HepG2 (cell line): ENCODE data around the gene RTF1. TPM values are rescaled to one million over a fixed set of nuclear protein-coding genes. Genes with fewer than 3 reads are reported as not detected.

Experiments used
- ATAC-seq: fragments of 200-7000 bp; cut with Tn5 transposase; 3 replicates; pipeline ENCODE4 v1.9.1; 2020; ENCODE audit warnings: mild to moderate bottlenecking, moderate library complexity
- BruUV-seq: library from RNA; stranded (reverse); fragments of 400-500 nt; replicated peaks from 2 replicates; lab custom pipeline; 2021; lab: Mats Ljungman, UMichigan
- CTCF ChIA-PET: fragments of 300-600 bp; formaldehyde crosslinking; extraction: SDS; loops from one replicate; lab custom pipeline; 2021; ENCODE audit warnings: low total read pairs, inconsistent platforms, low intra/inter-chr PET ratio; lab: Yijun Ruan, JAX
- POLR2A ChIA-PET: fragments of 350-600 bp; sonication (Branson Sonifier 250); formaldehyde crosslinking; loops from one replicate; lab custom pipeline; 2020; ENCODE audit warnings: antibody characterized with exemption, inconsistent platforms; lab: Yijun Ruan, JAX
- DNase-seq: peaks from one replicate; pipeline ENCODE4 v3.0.0-alpha.2; 2015; ENCODE audit warnings: low spot score
- FAIRE-seq: peaks from 3 replicates; lab custom pipeline; 2011; peaks lifted over from hg19 to GRCh38; lab: Jason Lieb, UNC
- H2AFZ ChIP-seq: one replicate; pipeline ENCODE4 v1.6.1; 2011; ENCODE audit warnings: low read length, inconsistent platforms
- H3K27ac ChIP-seq: fragments of 300-600 bp; 3 replicates; pipeline ENCODE4 v1.8.0; 2011; ENCODE audit warnings: mixed run types, mild to moderate bottlenecking, mixed read lengths, low read length, inconsistent platforms; ENCODE audit not compliant: insufficient read depth; ENCODE audit errors: extremely low read length
- H3K27me3 ChIP-seq, 2 experiments: fragments of 200-600 bp in 1 of 2; 2 replicates in 1 of 2; 3 replicates in 1 of 2; pipeline versions ENCODE4 v1.6.0 to v1.8.0; 2011; ENCODE audit warnings: low read length in 2 of 2, mild to moderate bottlenecking in 2 of 2, moderate library complexity in 2 of 2, inconsistent platforms in 1 of 2; ENCODE audit not compliant: insufficient read depth in 2 of 2, control insufficient read depth in 1 of 2
- H3K36me3 ChIP-seq, 2 experiments: fragments of 200-600 bp in 1 of 2; replicated peaks in 1 of 2; 2 replicates in 1 of 2; 3 replicates in 1 of 2; pipeline versions ENCODE4 v1.5.1 to v1.8.0; 2011; ENCODE audit warnings: low read length in 2 of 2, inconsistent platforms in 1 of 2; ENCODE audit not compliant: insufficient read depth in 2 of 2, control insufficient read depth in 1 of 2
- H3K4me1 ChIP-seq: 2 replicates; pipeline ENCODE4 v1.5.1; 2012; ENCODE audit warnings: low read length, inconsistent platforms; ENCODE audit not compliant: insufficient read depth
- H3K4me2 ChIP-seq: 2 replicates; pipeline ENCODE4 v1.6.0; 2011; ENCODE audit warnings: low read depth, low read length, inconsistent platforms
- H3K4me3 ChIP-seq, 3 experiments: fragments of 200-600 bp in 1 of 3; sonication (generic), shearing (Covaris generic) in 1 of 3; replicated peaks in 1 of 3; 2 replicates each; pipeline ENCODE4 v1.5.1; 2011 to 2016; ENCODE audit warnings: low read length in 3 of 3, inconsistent platforms in 2 of 3, low read depth in 2 of 3, mild to moderate bottlenecking in 2 of 3, control low read depth in 1 of 3, mixed read lengths in 1 of 3; ENCODE audit not compliant: insufficient read depth in 1 of 3
- H3K79me2 ChIP-seq: one replicate; pipeline ENCODE4 v1.6.1; 2011; ENCODE audit warnings: low read length, inconsistent platforms; ENCODE audit not compliant: insufficient read depth
- H3K9ac ChIP-seq: 2 replicates; pipeline ENCODE4 v1.6.0; 2011; ENCODE audit warnings: mild to moderate bottlenecking, low read depth, low read length, inconsistent platforms; ENCODE audit not compliant: insufficient read depth
- H3K9me3 ChIP-seq: 2 replicates; pipeline ENCODE4 v1.5.1; 2012; ENCODE audit warnings: mild to moderate bottlenecking, low read length
- H4K20me1 ChIP-seq: 2 replicates; pipeline ENCODE4 v1.6.0; 2011; ENCODE audit warnings: inconsistent platforms, mild to moderate bottlenecking, low read length, moderate library complexity; ENCODE audit not compliant: insufficient read depth
- SMAD9 ChIP-seq: sonication (generic); formaldehyde crosslinking; IDR thresholded peaks from 2 replicates; pipeline ENCODE4 v1.5.1; 2020; ENCODE audit warnings: mild to moderate bottlenecking, missing genetic modification reagents
- ZNF7 ChIP-seq: IDR thresholded peaks from 2 replicates; pipeline ENCODE4 v1.6.1; 2016; ENCODE audit warnings: missing biosample characterization, missing genetic modification reagents
- ZNF883 ChIP-seq: sonication (generic); formaldehyde crosslinking; IDR thresholded peaks from 2 replicates; pipeline ENCODE4 v1.5.1; 2020; ENCODE audit warnings: mild to moderate bottlenecking, missing genetic modification reagents; ENCODE audit errors: not compliant biosample characterization
- WGBS: methylation state at CpG from one replicate; pipeline ENCODE4 v1.1.6; 2017; ENCODE audit warnings: low lambda C conversion rate; 5-methylcytosine and 5-hydroxymethylcytosine counted together
- in situ Hi-C: cut with HindIII; loops from 2 replicates; pipeline ENCODE4 v1.10.0; 2017; ENCODE audit warnings: low pct_unique_long_range_greater_than_20kb; ENCODE audit not compliant: extremely low pct_ligation_motif_present
- intact Hi-C: fragments of 100-400 bp; cut with micrococcal nuclease; formaldehyde crosslinking; loops from one replicate; pipeline ENCODE4 v1.10.0; 2022; ENCODE audit not compliant: unreplicated experiment
- polyA plus RNA-seq, 8 experiments: library from polyadenylated mRNA; depleted of rRNA in 3 of 8; stranded (reverse) in 7 of 8; unstranded in 1 of 8; fragments of >200 nt; fragmentation: Illumina TruSeq in 4 of 8; extraction: Trizol in 4 of 8; gene quantifications; 2 replicates each; pipeline versions ENCODE4 v1.2.1 to v1.2.3, GENCODE V29; 2011 to 2016; ENCODE audit warnings: low read depth in 4 of 8, missing spikeins in 1 of 8, mixed read lengths in 1 of 8; ENCODE audit not compliant: insufficient read depth in 1 of 8
- total RNA-seq, 5 experiments: library from RNA; depleted of rRNA; stranded (reverse); fragments of >200 nt; fragmentation: Illumina TruSeq; extraction: Trizol; gene quantifications; 2 replicates each; pipeline ENCODE4 v1.2.3, GENCODE V29; 2016; ENCODE audit warnings: low read depth in 1 of 5
- TF ChIP-seq, protein P1 (sequence below): sonication (generic); formaldehyde crosslinking; IDR thresholded peaks from 2 replicates; pipeline ENCODE4 v1.5.0; 2020; ENCODE audit warnings: missing genetic modification reagents, mild to moderate bottlenecking, borderline replicate concordance
- TF ChIP-seq, protein P2 (sequence below): IDR thresholded peaks from 2 replicates; pipeline ENCODE4 v1.6.1; 2018; ENCODE audit warnings: missing genetic modification reagents
- TF ChIP-seq, protein P3 (sequence below): sonication (generic); formaldehyde crosslinking; IDR thresholded peaks from 2 replicates; pipeline ENCODE4 v1.4.0; 2020; ENCODE audit warnings: missing genetic modification reagents, borderline replicate concordance

Gene RTF1
- total and polyA plus RNA-seq, 2 of the 13 experiments (the other 11 are each of a cell fraction or from before 2014, with no cell fraction given), result 13.9 to 17.9 TPM

DNA sequence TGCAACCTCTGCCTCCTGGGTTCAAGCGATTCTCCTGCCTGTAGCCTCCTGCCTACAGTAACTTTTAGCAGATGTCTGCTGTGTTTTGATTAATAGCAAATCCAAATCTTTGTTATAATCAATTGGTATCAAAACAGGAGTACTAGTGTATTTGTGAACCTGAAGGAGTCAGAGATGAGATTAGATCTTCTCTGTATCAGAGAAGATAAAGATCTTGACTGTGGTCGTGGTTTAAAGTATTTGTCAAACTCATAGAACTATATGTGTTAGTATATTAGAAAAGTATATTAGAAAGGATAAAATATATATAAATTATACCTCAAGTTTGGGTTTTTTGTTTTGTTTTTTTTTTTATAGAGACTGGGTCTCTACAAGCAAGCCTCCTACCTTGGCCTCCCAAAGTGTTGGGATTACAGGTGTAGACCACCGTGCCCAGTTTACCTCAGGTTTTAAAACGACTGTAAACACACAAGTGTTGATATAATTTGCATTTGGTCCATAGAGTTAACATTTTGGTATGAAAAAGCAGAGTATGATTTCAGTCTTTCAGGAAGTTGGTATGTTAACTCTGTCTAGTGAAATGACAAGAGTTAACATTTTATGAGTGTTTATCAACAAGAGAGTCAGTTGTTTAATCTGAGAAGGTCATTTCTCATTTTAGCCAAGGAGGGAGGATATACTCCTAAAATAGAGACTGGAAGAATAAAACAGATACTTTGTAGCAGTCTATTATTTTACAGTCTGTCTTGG lies 18.3 kb downstream of the RTF1 start:
- 97% methylated on average over 4 of the region's 4 CpGs for WGBS
- TF ChIP-seq SMAD9 (CRISPR knock-in tag), result no peak
- TF ChIP-seq, protein P1, sequence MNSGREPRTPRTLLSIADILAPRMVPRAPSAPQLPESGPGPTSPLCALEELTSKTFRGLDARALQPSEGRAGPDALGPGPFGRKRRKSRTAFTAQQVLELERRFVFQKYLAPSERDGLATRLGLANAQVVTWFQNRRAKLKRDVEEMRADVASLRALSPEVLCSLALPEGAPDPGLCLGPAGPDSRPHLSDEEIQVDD (CRISPR knock-in tag), result no peak
- TF ChIP-seq ZNF883 (CRISPR knock-in tag), result no peak
- TF ChIP-seq, protein P2, sequence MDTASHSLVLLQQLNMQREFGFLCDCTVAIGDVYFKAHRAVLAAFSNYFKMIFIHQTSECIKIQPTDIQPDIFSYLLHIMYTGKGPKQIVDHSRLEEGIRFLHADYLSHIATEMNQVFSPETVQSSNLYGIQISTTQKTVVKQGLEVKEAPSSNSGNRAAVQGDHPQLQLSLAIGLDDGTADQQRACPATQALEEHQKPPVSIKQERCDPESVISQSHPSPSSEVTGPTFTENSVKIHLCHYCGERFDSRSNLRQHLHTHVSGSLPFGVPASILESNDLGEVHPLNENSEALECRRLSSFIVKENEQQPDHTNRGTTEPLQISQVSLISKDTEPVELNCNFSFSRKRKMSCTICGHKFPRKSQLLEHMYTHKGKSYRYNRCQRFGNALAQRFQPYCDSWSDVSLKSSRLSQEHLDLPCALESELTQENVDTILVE (CRISPR knock-in tag), result no peak
- TF ChIP-seq, protein P3, sequence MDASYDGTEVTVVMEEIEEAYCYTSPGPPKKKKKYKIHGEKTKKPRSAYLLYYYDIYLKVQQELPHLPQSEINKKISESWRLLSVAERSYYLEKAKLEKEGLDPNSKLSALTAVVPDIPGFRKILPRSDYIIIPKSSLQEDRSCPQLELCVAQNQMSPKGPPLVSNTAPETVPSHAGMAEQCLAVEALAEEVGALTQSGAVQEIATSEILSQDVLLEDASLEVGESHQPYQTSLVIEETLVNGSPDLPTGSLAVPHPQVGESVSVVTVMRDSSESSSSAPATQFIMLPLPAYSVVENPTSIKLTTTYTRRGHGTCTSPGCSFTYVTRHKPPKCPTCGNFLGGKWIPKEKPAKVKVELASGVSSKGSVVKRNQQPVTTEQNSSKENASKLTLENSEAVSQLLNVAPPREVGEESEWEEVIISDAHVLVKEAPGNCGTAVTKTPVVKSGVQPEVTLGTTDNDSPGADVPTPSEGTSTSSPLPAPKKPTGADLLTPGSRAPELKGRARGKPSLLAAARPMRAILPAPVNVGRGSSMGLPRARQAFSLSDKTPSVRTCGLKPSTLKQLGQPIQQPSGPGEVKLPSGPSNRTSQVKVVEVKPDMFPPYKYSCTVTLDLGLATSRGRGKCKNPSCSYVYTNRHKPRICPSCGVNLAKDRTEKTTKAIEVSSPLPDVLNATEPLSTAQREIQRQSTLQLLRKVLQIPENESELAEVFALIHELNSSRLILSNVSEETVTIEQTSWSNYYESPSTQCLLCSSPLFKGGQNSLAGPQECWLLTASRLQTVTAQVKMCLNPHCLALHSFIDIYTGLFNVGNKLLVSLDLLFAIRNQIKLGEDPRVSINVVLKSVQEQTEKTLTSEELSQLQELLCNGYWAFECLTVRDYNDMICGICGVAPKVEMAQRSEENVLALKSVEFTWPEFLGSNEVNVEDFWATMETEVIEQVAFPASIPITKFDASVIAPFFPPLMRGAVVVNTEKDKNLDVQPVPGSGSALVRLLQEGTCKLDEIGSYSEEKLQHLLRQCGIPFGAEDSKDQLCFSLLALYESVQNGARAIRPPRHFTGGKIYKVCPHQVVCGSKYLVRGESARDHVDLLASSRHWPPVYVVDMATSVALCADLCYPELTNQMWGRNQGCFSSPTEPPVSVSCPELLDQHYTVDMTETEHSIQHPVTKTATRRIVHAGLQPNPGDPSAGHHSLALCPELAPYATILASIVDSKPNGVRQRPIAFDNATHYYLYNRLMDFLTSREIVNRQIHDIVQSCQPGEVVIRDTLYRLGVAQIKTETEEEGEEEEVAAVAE (CRISPR knock-in tag), result no peak
- no peak for TF ChIP-seq ZNF7 (CRISPR knock-in tag)
- no peak overlapping the region for H2AFZ ChIP-seq
- H4K20me1 ChIP-seq, result no peaks in the 10 kb centered on the region
- H3K9me3 ChIP-seq, result no peaks in the 10 kb centered on the region
- ChIA-PET POLR2A (no interaction called here), CTCF (no interaction called here)
- H3K36me3 ChIP-seq, result peaks cover 3 to 19% of the 10 kb centered on the region in 2 experiments; a peak in 4 of 5 replicates
- in situ Hi-C loops (no loop called here), intact Hi-C loops (no loop called here)
- FAIRE-seq (no peak), ATAC-seq (no peak), DNase-seq (no peak)
- H3K9ac ChIP-seq, result no peak overlapping the region
- H3K27ac ChIP-seq, result no peak overlapping the region
- H3K4me3 ChIP-seq, result no peak overlapping the region
- H3K4me1 ChIP-seq, result no peaks in the 10 kb centered on the region
- no peak overlapping the region for H3K4me2 ChIP-seq
- peaks cover 7% of the 10 kb centered on the region for H3K79me2 ChIP-seq
- no TSS peak for BruUV-seq
- H3K27me3 ChIP-seq, result no peaks in the 10 kb centered on the region
